ELF-1 (cell line): ENCODE results near the gene ELF4.
A peak's percentile ranks its signal among the peaks of the same experiment; 100 is the strongest.

Experiments
- DNase-seq: peaks from one replicate; pipeline ENCODE4 v3.0.0-alpha.2; 2016; ENCODE audit warnings: low read depth, low spot score

The ELF4 gene

DNA sequence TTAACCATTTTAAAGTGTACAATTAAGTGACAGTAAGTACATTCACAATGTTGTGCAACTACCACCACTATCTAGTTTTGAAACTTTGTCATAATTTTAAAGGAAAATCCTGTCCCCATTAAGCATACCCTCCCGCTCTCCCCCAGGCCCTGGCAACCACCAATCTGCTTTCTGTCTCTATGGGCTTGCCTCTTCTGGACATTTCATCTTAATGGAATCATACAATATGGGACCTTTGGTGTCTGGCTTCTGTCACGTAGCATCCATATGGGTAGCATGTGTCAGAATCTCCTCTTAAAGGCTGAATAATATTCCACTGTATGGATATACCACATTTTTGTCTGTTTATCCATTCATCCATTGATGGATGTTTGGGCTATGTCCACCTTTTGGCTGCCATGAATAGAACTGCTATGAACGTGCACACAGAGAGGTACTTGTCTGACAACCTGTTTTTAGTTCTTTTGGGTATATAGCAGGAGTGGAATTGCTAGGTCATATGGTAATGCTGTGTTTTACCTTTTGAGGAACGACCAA, 61.5 kb downstream of the ELF4 start:
- DNase-seq, result no peak

DNA sequence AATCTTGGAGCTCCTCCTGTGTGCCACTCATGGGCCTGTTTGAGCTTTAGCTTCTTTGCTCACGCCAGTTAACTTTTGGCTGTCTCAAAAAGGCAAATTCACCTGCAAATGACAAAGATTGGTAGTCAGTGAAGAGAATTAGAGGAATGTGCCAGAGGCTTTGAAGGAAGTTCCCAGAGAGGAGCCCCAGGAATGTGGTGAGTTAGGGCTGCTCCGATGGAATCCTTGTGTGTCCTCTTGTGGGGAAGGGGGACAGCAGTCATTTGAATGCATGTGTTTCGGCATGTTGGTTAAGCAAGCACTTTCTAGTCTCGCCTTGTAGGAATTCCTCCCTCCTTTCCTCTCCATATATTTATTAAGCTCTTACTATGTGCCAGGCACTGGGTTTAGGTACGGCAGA, 62.9 kb downstream of the ELF4 start:
- DNase-seq, result peak; percentile 44

DNA sequence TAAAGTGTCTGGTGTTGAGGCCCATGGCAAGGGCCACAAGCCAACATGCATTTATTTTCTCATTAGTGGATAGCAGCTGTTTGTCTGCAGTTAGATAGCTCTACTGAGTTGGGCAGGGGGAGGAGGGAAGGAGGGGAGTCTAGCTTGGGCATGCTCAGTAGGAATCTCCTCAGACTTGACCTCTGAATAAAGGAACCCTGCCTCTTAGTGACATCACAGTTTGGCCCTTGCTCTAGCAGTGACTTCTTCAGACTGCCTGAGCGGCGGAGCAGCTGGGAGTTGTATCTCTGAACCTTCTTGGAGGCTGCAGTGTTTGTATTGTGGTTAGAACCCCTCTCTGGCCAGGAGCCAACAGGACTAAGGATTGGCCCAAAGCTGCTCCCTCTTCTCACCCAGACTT, 70.5 kb downstream of the ELF4 start:
- no peak for DNase-seq

DNA sequence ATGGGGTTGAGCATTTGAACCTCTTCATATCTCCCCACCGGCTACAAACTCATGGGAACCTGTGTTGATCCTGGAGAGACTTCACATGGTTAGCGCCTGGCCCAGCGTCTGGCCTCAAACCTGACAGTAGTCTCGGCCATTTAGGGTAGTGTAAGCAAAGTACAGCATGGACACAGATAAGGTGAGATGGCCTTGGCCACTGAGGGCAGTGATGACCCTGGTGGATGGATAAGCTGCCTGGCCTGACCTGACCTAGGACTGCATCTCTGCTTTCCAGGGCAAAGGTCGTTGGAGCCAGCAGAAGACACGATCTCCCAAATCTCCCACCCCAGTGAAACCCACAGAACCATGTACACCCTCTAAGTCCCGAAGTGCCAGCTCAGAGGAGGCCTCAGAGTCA, 76.1 kb downstream of the ELF4 start:
- no peak for DNase-seq

DNA sequence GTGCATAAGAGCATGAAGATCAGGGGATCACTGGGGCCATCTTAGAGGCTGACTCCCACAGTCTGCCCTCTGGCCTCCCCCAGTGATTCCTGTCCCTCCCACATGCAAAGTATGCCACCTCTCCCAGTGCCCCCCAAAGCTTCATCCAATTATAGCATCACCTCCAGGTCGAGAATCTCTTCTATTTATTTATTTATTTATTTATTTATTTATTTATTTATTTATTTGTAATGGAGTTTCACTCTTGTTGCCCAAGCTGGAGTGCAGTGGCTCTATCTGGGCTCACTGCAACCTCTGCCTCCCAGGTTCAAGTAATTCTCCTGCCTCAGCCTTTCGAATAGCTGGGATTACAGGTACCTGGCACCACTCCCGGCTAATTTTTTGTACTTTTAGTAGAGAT, 77.7 kb downstream of the ELF4 start:
- DNase-seq, result no peak

DNA sequence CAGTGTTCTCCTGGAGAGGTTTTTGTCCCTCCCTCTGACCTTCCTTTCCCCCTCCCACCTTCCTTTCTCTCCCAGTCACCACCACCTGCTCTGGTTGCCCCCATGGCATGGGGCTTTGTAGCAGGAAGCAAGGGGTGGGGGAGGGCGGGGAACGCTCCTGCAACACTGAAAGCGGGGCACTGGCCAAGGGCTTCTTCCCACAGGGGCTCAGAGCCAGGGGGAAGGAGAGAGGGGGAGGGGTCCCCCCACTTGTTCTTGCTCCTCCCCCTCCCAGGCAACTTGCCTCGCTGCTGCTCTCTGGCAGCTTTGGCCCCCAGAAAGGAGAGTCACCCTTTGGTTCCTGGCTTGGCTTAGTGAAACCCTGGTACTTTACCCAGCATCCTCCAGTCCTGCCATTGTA, 79.5 kb downstream of the ELF4 start:
- DNase-seq, result no peak

DNA sequence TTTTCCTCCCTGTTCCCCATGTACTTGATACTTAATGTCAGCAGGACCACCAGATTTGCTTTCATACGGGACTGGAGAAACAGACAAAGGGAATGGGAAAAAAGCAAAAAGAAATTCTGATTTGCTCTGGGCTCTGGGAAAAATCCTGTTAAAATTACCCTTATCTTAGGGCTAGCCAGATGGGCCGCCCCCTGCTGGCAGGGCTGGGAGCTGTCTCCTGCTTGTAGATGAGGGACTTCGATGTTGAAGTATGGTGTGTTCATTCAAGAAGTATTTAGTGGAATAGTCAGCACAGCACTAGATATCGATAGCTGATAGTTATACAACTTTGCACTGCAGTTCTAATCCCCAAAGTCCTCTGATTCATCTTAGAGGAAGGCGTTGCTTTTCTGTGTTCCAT, 82.1 kb downstream of the ELF4 start:
- peak; percentile 59 for DNase-seq

DNA sequence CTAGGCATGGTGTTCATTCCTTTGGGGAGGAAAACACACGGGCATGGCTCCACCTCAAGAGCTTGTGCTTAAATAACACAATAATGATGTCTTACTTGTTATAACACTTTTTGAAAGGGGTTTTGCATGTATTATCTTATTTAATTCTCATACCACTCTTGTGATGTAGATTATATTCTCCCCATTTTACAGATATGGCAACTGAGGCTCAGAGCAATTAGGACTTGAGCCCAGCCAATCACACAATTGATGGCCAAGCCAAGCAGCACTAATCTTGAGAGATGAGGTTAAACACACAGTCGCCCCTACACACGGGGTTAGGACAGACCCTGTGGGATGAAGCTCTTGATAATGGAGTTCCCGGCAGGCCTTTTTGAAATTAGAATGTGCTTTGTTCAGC, 82.7 kb downstream of the ELF4 start:
- DNase-seq, result no peak

DNA sequence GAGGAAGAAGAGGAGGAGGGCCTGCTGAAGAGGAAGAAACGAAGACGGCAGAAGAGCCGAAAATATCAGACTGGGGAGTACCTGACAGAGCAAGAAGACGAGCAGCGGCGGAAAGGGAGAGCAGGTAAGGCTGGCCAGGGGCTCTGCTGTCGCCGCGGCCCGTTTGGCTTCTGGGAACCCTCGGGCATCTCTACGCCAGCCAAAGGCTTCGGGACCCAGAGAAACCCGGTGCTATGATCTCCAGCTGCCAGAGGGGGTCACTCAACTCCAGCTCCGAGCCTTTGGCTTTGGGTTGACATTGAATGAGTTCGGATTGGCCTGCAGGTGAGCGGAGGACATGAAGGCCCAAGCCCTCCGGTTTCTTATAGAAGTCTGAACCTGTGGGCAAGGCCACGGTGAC, 85.0 kb downstream of the ELF4 start:
- DNase-seq, result peak; percentile 72

DNA sequence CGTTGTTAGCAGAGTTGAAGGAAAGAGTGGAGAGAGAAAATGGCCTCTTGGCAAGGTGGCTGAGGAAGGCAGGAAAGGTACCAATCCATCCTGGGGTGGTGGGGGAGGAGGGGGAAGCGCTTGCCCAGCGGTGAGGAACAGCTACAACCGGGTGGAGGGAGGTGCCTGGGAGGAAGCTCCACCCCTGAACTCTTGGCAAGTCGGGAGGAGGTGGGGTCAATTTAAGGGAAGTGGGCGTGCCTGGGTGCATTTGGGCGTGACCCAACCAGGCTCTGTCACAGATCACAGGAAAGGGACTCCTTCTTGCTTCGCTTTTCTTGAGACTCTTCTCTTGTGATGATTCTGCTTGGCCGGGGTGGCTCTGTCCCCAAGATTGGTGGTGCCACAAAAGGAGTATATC, 86.2 kb downstream of the ELF4 start:
- peak; percentile 94 for DNase-seq

DNA sequence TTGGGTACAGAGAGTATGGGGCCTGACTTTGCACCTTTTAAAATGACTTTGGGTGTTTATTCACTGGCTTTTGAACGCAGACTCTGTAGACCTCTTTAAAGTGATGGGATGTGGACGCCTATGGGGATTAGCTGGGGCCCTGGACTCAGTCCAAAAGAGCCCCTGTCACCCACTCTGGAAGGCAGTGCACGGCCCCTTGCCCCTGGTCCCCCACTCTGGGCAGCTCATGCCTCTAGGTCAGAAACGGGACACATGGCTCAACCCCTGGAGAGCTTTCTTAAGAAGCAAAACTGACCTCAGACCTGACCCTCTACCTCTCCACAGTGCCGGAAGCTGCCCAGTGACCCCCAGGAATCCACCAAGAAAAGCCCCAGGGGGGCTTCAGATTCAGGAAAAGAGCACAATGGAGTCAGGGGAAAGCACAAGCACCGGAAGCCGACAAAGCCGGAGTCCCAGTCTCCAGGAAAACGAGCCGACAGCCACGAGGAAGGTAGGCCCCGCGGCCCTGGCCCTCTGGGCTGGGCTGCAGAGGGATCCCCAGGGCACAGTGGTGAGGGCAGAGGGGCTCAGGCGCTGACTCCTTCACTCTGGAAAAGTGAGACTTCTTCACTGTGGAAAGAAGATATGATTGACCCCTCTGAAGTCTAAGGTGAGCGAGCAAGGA, 89.5 kb downstream of the ELF4 start:
- DNase-seq, result no peak

DNA sequence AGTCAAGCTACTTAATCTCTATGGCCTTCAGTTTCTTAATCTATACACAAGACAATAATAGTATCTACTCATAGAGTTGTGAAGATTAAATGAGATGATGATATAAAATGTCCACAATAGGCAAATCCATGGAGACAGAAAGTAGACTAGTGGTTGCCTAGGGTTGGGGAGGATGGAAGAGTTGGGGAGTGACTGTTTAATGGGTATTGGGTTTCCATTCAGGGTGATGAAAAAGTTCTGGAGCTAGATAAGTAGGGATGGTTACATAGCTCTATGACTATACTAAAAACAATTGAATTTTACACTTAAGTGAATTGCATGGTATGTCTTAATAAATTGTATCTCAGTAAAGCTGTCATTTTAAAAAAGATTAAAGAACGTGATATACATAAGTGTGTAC, 92.2 kb downstream of the ELF4 start:
- DNase-seq, result no peak

DNA sequence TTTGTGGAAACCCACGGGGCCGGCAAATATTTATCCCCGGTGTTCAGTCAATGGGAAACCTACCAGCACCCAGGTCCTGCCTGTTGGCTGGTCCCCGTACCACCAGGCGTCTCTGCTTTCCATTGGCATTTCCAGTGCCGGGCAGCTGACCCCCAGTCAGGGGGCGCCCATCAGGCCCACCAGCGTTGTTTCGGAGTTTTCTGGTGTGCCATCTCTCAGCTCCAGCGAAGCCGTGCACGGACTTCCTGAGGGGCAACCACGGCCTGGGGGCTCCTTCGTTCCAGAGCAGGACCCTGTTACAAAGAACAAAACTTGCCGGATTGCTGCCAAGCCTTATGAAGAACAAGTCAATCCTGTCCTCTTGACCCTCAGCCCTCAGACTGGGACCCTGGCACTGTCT, 95.1 kb downstream of the ELF4 start:
- DNase-seq, result no peak
